Activated CD8-positive, alpha-beta T cell treated with anti-CD3 and anti-CD28 coated beads for 36 hours (primary cell): ENCODE results near the gene GUCA2B. TPM values are rescaled to one million over a fixed set of nuclear protein-coding genes. Genes with fewer than 3 reads are reported as not detected.

Source experiments
- ATAC-seq: fragments of 200-7000 bp; cut with Tn5 transposase; one replicate; pipeline ENCODE4 v1.10.0; 2021; ENCODE audit warnings: mild to moderate bottlenecking, moderate library complexity
- CTCF ChIA-PET: fragments of 350-600 bp; sonication (Branson Sonifier 250); formaldehyde crosslinking; loops from one replicate; lab custom pipeline; 2021; ENCODE audit warnings: antibody characterized with exemption; lab: Charles Lee
- POLR2A ChIA-PET: fragments of 350-600 bp; sonication (Branson Sonifier 250); formaldehyde crosslinking; loops from one replicate; lab custom pipeline; 2021; ENCODE audit warnings: antibody characterized with exemption; lab: Charles Lee
- DNase-seq: peaks from one replicate; pipeline ENCODE4 v3.0.0-alpha.2; 2020
- H3K27ac Mint-ChIP-seq: one replicate; pipeline ENCODE4 v1.8.0; 2021; ENCODE audit warnings: mild to moderate bottlenecking, mixed read lengths
- H3K27me3 Mint-ChIP-seq: one replicate; pipeline ENCODE4 v1.8.0; 2021; ENCODE audit warnings: mixed read lengths
- H3K36me3 Mint-ChIP-seq: one replicate; pipeline ENCODE4 v1.8.0; 2021; ENCODE audit warnings: low read depth, mixed read lengths
- H3K4me1 Mint-ChIP-seq: one replicate; pipeline ENCODE4 v1.8.0; 2021; ENCODE audit warnings: low read depth, mixed read lengths
- H3K4me3 Mint-ChIP-seq: one replicate; pipeline ENCODE4 v1.8.0; 2021; ENCODE audit warnings: mild to moderate bottlenecking, moderate library complexity, mixed read lengths
- H3K9me3 Mint-ChIP-seq: one replicate; pipeline ENCODE4 v1.8.0; 2021; ENCODE audit warnings: mixed read lengths
- CTCF ChIP-seq: fragments of 200-600 bp; IDR thresholded peaks from one replicate; pipeline ENCODE4 v1.8.0; 2022; ENCODE audit warnings: antibody characterized with exemption, mild to moderate bottlenecking
- intact Hi-C: fragments of 100-400 bp; cut with micrococcal nuclease; formaldehyde crosslinking; loops from one replicate; pipeline ENCODE4 v1.10.0; 2022
- total RNA-seq, 2 experiments: library from RNA; stranded (reverse); gene quantifications; one replicate each; pipeline ENCODE4 v1.2.3, GENCODE V29; 2021

Gene GUCA2B
- not detected for total RNA-seq

- ChIA-PET POLR2A (no interaction called here), CTCF (interaction anchor here (1.0 kb wide), 1 partner anchor 20 kb away, joined by 3 read pairs; no protein-coding TSS in a partner anchor)
- Mint-ChIP-seq H3K4me3 (no peak within 1 kb of the TSS), H3K4me1 (no peaks in the 10 kb centered on the region), H3K27ac (no peak within 1 kb of the TSS), H3K27me3 (peaks cover 2% of the 10 kb centered on the region), H3K9me3 (no peaks in the 10 kb centered on the region), H3K36me3 (no peaks in the 10 kb centered on the region)
- intact Hi-C loops = no loop called here
- DNase-seq = no peak
- ATAC-seq = no peak
- TF ChIP-seq CTCF = no peak
Measured at GRCh38 chr1:42152907-42153600, at the start of gene GUCA2B. Gene GUCA2B, plus strand, starts transcription at chr1:42153410. Its CDS starts 41 bp downstream, at chr1:42153451.

DNA sequence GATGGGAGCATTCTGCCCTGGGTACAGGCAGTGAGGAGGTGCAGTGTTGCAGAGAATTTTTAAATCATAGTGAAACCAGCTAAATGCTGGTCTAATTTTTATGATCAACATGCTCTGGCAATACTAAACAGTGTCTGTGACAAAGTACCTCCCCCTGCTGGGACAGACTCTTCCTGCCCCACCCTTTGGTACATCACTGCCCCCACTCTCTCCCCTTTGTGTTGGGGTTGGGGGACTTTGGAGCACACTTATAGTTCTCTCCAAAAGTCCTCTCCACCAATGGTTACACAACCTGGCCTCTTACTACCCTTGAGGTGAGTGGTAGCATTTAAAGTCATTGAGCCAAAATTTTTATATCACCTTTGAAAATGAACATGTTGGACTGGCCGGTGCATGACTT, 48.2 kb upstream of the GUCA2B start:
- DNase-seq (no peak), ATAC-seq (no peak)
- no peaks in the 10 kb centered on the region for H3K36me3 Mint-ChIP-seq
- H3K9me3 Mint-ChIP-seq = peaks cover 7% of the 10 kb centered on the region
- H3K27ac Mint-ChIP-seq = no peak overlapping the region
- CTCF ChIA-PET = no interaction called here
- peaks cover 5% of the 10 kb centered on the region for H3K27me3 Mint-ChIP-seq
- no peak overlapping the region for H3K4me3 Mint-ChIP-seq
- intact Hi-C loops = no loop called here
- POLR2A ChIA-PET = no interaction called here
- no peak for TF ChIP-seq CTCF
- H3K4me1 Mint-ChIP-seq = no peaks in the 10 kb centered on the region

GRCh38 chr1:42108309-42108708, 44.9 kb upstream of the GUCA2B start:
- CTCF ChIA-PET = interaction anchor here (1.4 kb wide), 1 partner anchor 65 kb away, joined by 3 read pairs; no protein-coding TSS in a partner anchor
- POLR2A ChIA-PET = no interaction called here
- H3K36me3 Mint-ChIP-seq = no peaks in the 10 kb centered on the region
- ATAC-seq (no peak), DNase-seq (no peak)
- no peak overlapping the region for H3K27ac Mint-ChIP-seq
- intact Hi-C loops = no loop called here
- no peaks in the 10 kb centered on the region for H3K4me1 Mint-ChIP-seq
- H3K27me3 Mint-ChIP-seq = no peaks in the 10 kb centered on the region
- H3K4me3 Mint-ChIP-seq = no peak overlapping the region
- TF ChIP-seq CTCF = no peak
- no peaks in the 10 kb centered on the region for H3K9me3 Mint-ChIP-seq

GRCh38 chr1:42109600-42109999, 43.6 kb upstream of the GUCA2B start:
- Mint-ChIP-seq H3K27ac (no peak overlapping the region), H3K4me1 (no peaks in the 10 kb centered on the region), H3K27me3 (no peaks in the 10 kb centered on the region), H3K9me3 (no peaks in the 10 kb centered on the region), H3K36me3 (no peaks in the 10 kb centered on the region), H3K4me3 (no peak overlapping the region)
- intact Hi-C loops = no loop called here
- DNase-seq (no peak), ATAC-seq (no peak)
- ChIA-PET POLR2A (no interaction called here), CTCF (interaction anchor here (1.1 to 1.6 kb wide), 3 partner anchors 10 to 223 kb away, joined by 3 read pairs; no protein-coding TSS in a partner anchor)
- TF ChIP-seq CTCF = no peak

DNA sequence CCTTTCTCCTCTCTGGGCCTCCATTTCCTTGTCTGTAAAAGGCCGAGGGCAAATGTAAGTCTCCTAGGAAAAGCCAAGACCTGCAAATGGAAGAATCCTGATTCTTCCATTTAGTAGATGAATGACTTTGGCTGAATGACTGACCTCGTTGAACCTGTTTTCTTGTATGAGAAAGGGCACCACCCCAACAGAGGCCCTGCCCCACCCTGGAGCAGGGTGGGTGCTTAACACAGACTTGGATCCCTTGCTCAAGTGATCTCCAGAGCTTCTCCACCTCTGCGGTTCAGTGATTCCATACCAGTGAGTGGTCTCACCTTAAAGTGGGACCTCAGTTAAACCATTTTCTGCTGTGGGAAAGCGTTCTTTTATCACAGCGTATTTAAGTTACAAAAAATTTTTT, 39.0 kb upstream of the GUCA2B start:
- Mint-ChIP-seq H3K27ac (no peak overlapping the region), H3K4me3 (no peak overlapping the region), H3K9me3 (no peaks in the 10 kb centered on the region), H3K36me3 (no peaks in the 10 kb centered on the region), H3K4me1 (no peaks in the 10 kb centered on the region), H3K27me3 (peaks cover 14% of the 10 kb centered on the region)
- TF ChIP-seq CTCF = no peak
- ChIA-PET CTCF (interaction anchor here (0.6 to 2.8 kb wide), 3 partner anchors 24 to 859 kb away, joined by 3 to 7 read pairs (median 4); no protein-coding TSS in a partner anchor), POLR2A (no interaction called here)
- DNase-seq = no peak
- ATAC-seq = no peak
- intact Hi-C loops = no loop called here
